Activated CD8-positive, alpha-beta T cell treated with anti-CD3 and anti-CD28 coated beads for 36 hours (primary cell): Measurements from ENCODE around the gene HCFC1. TPM values are rescaled to one million over a fixed set of nuclear protein-coding genes. Genes with fewer than 3 reads are reported as not detected.

Experiments
- ATAC-seq: fragments of 200-7000 bp; cut with Tn5 transposase; one replicate; pipeline ENCODE4 v1.10.0; 2021; ENCODE audit warnings: mild to moderate bottlenecking, moderate library complexity
- CTCF ChIA-PET: fragments of 350-600 bp; sonication (Branson Sonifier 250); formaldehyde crosslinking; loops from one replicate; lab custom pipeline; 2021; ENCODE audit warnings: antibody characterized with exemption; lab: Charles Lee
- POLR2A ChIA-PET: fragments of 350-600 bp; sonication (Branson Sonifier 250); formaldehyde crosslinking; loops from one replicate; lab custom pipeline; 2021; ENCODE audit warnings: antibody characterized with exemption; lab: Charles Lee
- DNase-seq: peaks from one replicate; pipeline ENCODE4 v3.0.0-alpha.2; 2020
- H3K27ac Mint-ChIP-seq: one replicate; pipeline ENCODE4 v1.8.0; 2021; ENCODE audit warnings: mild to moderate bottlenecking, mixed read lengths
- H3K27me3 Mint-ChIP-seq: one replicate; pipeline ENCODE4 v1.8.0; 2021; ENCODE audit warnings: mixed read lengths
- H3K36me3 Mint-ChIP-seq: one replicate; pipeline ENCODE4 v1.8.0; 2021; ENCODE audit warnings: low read depth, mixed read lengths
- H3K4me1 Mint-ChIP-seq: one replicate; pipeline ENCODE4 v1.8.0; 2021; ENCODE audit warnings: low read depth, mixed read lengths
- H3K4me3 Mint-ChIP-seq: one replicate; pipeline ENCODE4 v1.8.0; 2021; ENCODE audit warnings: mild to moderate bottlenecking, moderate library complexity, mixed read lengths
- H3K9me3 Mint-ChIP-seq: one replicate; pipeline ENCODE4 v1.8.0; 2021; ENCODE audit warnings: mixed read lengths
- CTCF ChIP-seq: fragments of 200-600 bp; IDR thresholded peaks from one replicate; pipeline ENCODE4 v1.8.0; 2022; ENCODE audit warnings: antibody characterized with exemption, mild to moderate bottlenecking
- intact Hi-C: fragments of 100-400 bp; cut with micrococcal nuclease; formaldehyde crosslinking; loops from one replicate; pipeline ENCODE4 v1.10.0; 2022
- total RNA-seq, 2 experiments: library from RNA; stranded (reverse); gene quantifications; one replicate each; pipeline ENCODE4 v1.2.3, GENCODE V29; 2021

HCFC1 gene
- total RNA-seq, 2 experiments from 2014 or later, result 115 to 116 TPM

- DNase-seq, result no peak
- ATAC-seq, result no peak
- Mint-ChIP-seq H3K27me3 (no peaks in the 10 kb centered on the region), H3K27ac (peak overlapping the region; percentile 57), H3K4me3 (no peak overlapping the region), H3K9me3 (no peaks in the 10 kb centered on the region), H3K4me1 (peaks cover 37% of the 10 kb centered on the region), H3K36me3 (peaks cover 45% of the 10 kb centered on the region)
- intact Hi-C loops, result no loop called here
- POLR2A ChIA-PET, result interaction anchor here (1.1 to 11.9 kb wide), 4 partner anchors 11 to 26 kb away, joined by 3 to 130 read pairs (median 34); partner anchors contain the start of genes ARHGAP4, HCFC1 and NAA10
- CTCF ChIA-PET, result interaction anchor here (1.1 to 10.2 kb wide), 3 partner anchors 11 to 27 kb away, joined by 3 to 136 read pairs (median 17); partner anchors contain the start of gene ARHGAP4
- TF ChIP-seq CTCF, result no peak
Measured at GRCh38 chrX:153952373-153953026, 19.1 kb downstream of the HCFC1 start.

GRCh38 chrX:153951683-153952372 lies 19.8 kb downstream of the HCFC1 start:
- DNase-seq (no peak), ATAC-seq (no peak)
- Mint-ChIP-seq H3K9me3 (no peaks in the 10 kb centered on the region), H3K4me3 (no peak overlapping the region), H3K27ac (peak overlapping the region; percentile 66), H3K4me1 (peaks cover 39% of the 10 kb centered on the region), H3K36me3 (peaks cover 44% of the 10 kb centered on the region), H3K27me3 (no peaks in the 10 kb centered on the region)
- ChIA-PET CTCF (interaction anchor here (1.1 to 10.2 kb wide), 3 partner anchors 11 to 26 kb away, joined by 3 to 136 read pairs (median 17); partner anchors contain the start of gene ARHGAP4), POLR2A (interaction anchor here (0.6 to 11.9 kb wide), 6 partner anchors 11 to 534 kb away, joined by 3 to 130 read pairs (median 5); partner anchors contain the start of genes ARHGAP4, HCFC1 and NAA10)
- intact Hi-C loops, result no loop called here
- TF ChIP-seq CTCF, result no peak

GRCh38 chrX:153950127-153950526 lies 21.5 kb downstream of the HCFC1 start:
- intact Hi-C loops, result no loop called here
- no peak for DNase-seq
- Mint-ChIP-seq H3K4me1 (peaks cover 39% of the 10 kb centered on the region), H3K27me3 (no peaks in the 10 kb centered on the region), H3K9me3 (no peaks in the 10 kb centered on the region), H3K36me3 (peaks cover 40% of the 10 kb centered on the region), H3K4me3 (no peak overlapping the region), H3K27ac (peak overlapping the region; percentile 66)
- ChIA-PET POLR2A (interaction anchor here (0.5 to 11.9 kb wide), 7 partner anchors 9 to 60 kb away, joined by 3 to 130 read pairs (median 14); partner anchors contain the start of genes ARHGAP4, HCFC1 and NAA10), CTCF (interaction anchor here (1.2 to 10.2 kb wide), 4 partner anchors 12 to 183 kb away, joined by 4 to 136 read pairs (median 6); partner anchors contain the start of gene ARHGAP4)
- no peak for TF ChIP-seq CTCF
- no peak for ATAC-seq

- Mint-ChIP-seq H3K27ac (peak overlapping the region; percentile 86), H3K9me3 (no peaks in the 10 kb centered on the region), H3K36me3 (peaks cover 33% of the 10 kb centered on the region), H3K4me3 (peak overlapping the region; percentile 42), H3K27me3 (no peaks in the 10 kb centered on the region), H3K4me1 (peaks cover 41% of the 10 kb centered on the region)
- intact Hi-C loops, result no loop called here
- no peak for DNase-seq
- no peak for TF ChIP-seq CTCF
- ChIA-PET CTCF (interaction anchor here (1.2 to 10.2 kb wide), 5 partner anchors 11 to 182 kb away, joined by 4 to 136 read pairs (median 6); partner anchors contain the start of gene ARHGAP4), POLR2A (interaction anchor here (0.6 to 11.9 kb wide), 8 partner anchors 10 to 91 kb away, joined by 3 to 130 read pairs (median 12); partner anchors contain the start of genes ARHGAP4, HCFC1 and NAA10)
- ATAC-seq, result no peak
Measured at GRCh38 chrX:153948847-153949805, 22.5 kb downstream of the HCFC1 start.
